ENCODE measurements around the gene PTPRO.

DNA sequence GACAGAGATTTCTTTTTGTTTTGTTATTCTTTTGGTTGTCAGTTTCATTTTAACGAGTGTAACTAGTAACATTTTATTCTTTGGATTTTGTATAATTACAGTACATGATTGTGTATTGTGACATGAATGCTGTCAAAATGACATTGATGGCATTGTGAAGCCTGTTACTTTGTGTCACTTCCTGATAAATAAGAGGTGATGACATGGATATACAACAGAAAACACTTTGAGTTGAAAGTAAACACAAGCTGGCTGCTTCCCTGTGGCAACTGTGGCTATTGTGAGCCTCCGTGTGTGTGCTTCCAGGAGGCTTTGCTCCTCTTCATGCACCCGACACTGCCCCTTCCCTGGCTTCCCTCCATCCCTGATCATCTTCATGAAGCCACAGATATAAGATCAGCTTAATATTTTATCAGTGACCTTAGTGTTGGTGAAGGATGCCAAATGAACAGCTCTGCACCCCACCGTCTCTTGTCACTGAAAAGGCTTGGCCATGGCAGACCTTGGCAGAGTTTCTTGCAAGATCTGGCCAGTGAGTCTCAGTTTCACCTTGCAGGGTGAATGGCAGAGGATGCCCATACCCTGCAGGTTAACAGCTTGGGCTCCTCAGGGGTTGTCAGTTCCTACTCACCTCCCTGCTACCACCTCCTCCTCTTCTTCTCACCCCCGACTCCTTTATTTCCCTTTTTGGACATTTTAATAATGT, 275.0 kb downstream of the PTPRO start:
- TF ChIP-seq, protein P1, sequence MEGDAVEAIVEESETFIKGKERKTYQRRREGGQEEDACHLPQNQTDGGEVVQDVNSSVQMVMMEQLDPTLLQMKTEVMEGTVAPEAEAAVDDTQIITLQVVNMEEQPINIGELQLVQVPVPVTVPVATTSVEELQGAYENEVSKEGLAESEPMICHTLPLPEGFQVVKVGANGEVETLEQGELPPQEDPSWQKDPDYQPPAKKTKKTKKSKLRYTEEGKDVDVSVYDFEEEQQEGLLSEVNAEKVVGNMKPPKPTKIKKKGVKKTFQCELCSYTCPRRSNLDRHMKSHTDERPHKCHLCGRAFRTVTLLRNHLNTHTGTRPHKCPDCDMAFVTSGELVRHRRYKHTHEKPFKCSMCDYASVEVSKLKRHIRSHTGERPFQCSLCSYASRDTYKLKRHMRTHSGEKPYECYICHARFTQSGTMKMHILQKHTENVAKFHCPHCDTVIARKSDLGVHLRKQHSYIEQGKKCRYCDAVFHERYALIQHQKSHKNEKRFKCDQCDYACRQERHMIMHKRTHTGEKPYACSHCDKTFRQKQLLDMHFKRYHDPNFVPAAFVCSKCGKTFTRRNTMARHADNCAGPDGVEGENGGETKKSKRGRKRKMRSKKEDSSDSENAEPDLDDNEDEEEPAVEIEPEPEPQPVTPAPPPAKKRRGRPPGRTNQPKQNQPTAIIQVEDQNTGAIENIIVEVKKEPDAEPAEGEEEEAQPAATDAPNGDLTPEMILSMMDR (IDR thresholded peaks at IDR 0.05), result no peak
- TF ChIP-seq POLR2A (IDR thresholded peaks at IDR 0.05), result no peak

Data from Peyer's patch (tissue), 4 donors.